B cell (primary cell): Measurements from ENCODE around the gene EFCAB13. TPM values are rescaled to one million over a fixed set of nuclear protein-coding genes. Genes with fewer than 3 reads are reported as not detected.

Experiments used
- ATAC-seq: fragments of 200-7000 bp; cut with Tn5 transposase; one replicate; pipeline ENCODE4 v1.10.0; 2021; ENCODE audit warnings: low read depth, mild to moderate bottlenecking, moderate number of reproducible peaks, moderate library complexity
- CTCF ChIA-PET: fragments of 350-600 bp; sonication (Branson Sonifier 250); formaldehyde crosslinking; loops from one replicate; lab custom pipeline; 2021; ENCODE audit warnings: antibody characterized with exemption, inconsistent platforms; lab: Charles Lee
- POLR2A ChIA-PET: fragments of 350-600 bp; sonication (Branson Sonifier 250); formaldehyde crosslinking; loops from one replicate; lab custom pipeline; 2021; ENCODE audit warnings: antibody characterized with exemption; lab: Charles Lee
- DNase-seq: peaks from one replicate; pipeline ENCODE4 v3.0.0; 2013
- H2AFZ ChIP-seq: 2 replicates; pipeline ENCODE4 v1.6.1; 2012; ENCODE audit warnings: mild to moderate bottlenecking, low read depth, low read length; ENCODE audit not compliant: insufficient read depth, poor library complexity, severe bottlenecking
- H3K27ac ChIP-seq, 2 donors: 1 replicate in 1 of 2; 2 replicates in 1 of 2; pipeline ENCODE4 v1.5.1; 2012 to 2013; ENCODE audit warnings: low read length in 2 of 2, mild to moderate bottlenecking in 2 of 2, moderate library complexity in 1 of 2
- H3K27me3 ChIP-seq, 4 experiments: fragments of 200-600 bp in 1 of 4; sonication (generic) in 1 of 4; replicated peaks in 1 of 4; 1 replicate in 2 of 4; 2 replicates in 2 of 4; pipeline versions ENCODE4 v1.6.1 to v1.7.0; 2013 to 2016; ENCODE audit warnings: low read length in 3 of 4, mild to moderate bottlenecking in 2 of 4, mixed read lengths in 1 of 4, moderate library complexity in 1 of 4; ENCODE audit not compliant: insufficient read depth in 4 of 4, control insufficient read depth in 3 of 4; ENCODE audit errors: control extremely low read depth in 1 of 4
- H3K36me3 ChIP-seq, 2 experiments: replicated peaks in 1 of 2; 1 replicate in 1 of 2; 2 replicates in 1 of 2; pipeline versions ENCODE4 v1.6.1 to v1.7.1; 2013; ENCODE audit warnings: low read length in 1 of 2; ENCODE audit not compliant: insufficient read depth in 2 of 2, control insufficient read depth in 1 of 2; ENCODE audit errors: control extremely low read depth in 1 of 2, extremely low read depth in 1 of 2
- H3K4me1 ChIP-seq, 2 donors: fragments of 200-600 bp in 1 of 2; sonication (generic) in 1 of 2; 1 replicate in 1 of 2; 2 replicates in 1 of 2; pipeline versions ENCODE4 v1.5.1 to v1.6.1; 2013 to 2017; ENCODE audit warnings: low read length in 2 of 2; ENCODE audit not compliant: control insufficient read depth in 2 of 2, insufficient read depth in 2 of 2
- H3K4me2 ChIP-seq: replicated peaks from 2 replicates; pipeline ENCODE3; 2012; ENCODE audit warnings: mild to moderate bottlenecking, low read depth, low read length; ENCODE audit not compliant: poor library complexity, severe bottlenecking
- H3K4me3 ChIP-seq, 5 experiments: fragments of 200-600 bp in 1 of 5; sonication (generic) in 1 of 5; 1 replicate in 3 of 5; 2 replicates in 2 of 5; pipeline versions ENCODE4 v1.5.1 to v1.7.0; 2011 to 2016; ENCODE audit warnings: low read length in 4 of 5, mild to moderate bottlenecking in 4 of 5, low read depth in 2 of 5, control low read depth in 1 of 5, moderate library complexity in 1 of 5; ENCODE audit not compliant: insufficient read depth in 1 of 5; ENCODE audit errors: control extremely low read depth in 1 of 5, extremely low read depth in 1 of 5
- H3K79me2 ChIP-seq: fragments of 200-600 bp; sonication (generic); one replicate; pipeline ENCODE4 v1.6.0; 2016; ENCODE audit warnings: low read length; ENCODE audit not compliant: control insufficient read depth, insufficient read depth
- H3K9ac ChIP-seq: fragments of 200-600 bp; sonication (generic); 2 replicates; pipeline ENCODE4 v1.6.1; 2017; ENCODE audit warnings: mild to moderate bottlenecking, low read length, moderate library complexity
- H3K9me3 ChIP-seq, 3 donors: one replicate each; pipeline versions ENCODE4 v1.6.1 to v1.7.1; 2013; ENCODE audit warnings: low read length in 2 of 3; ENCODE audit not compliant: control insufficient read depth in 2 of 3, insufficient read depth in 1 of 3; ENCODE audit errors: control extremely low read depth in 1 of 3
- H4K20me1 ChIP-seq: 2 replicates; pipeline ENCODE4 v1.6.0; 2012; ENCODE audit warnings: mild to moderate bottlenecking, low read length; ENCODE audit not compliant: insufficient read depth, control insufficient read depth, poor library complexity, severe bottlenecking
- H3K27ac Mint-ChIP-seq: one replicate; pipeline ENCODE4 v1.8.0; 2021; ENCODE audit warnings: mixed read lengths
- H3K27me3 Mint-ChIP-seq: one replicate; pipeline ENCODE4 v1.8.0; 2021; ENCODE audit warnings: mixed read lengths
- H3K4me1 Mint-ChIP-seq: one replicate; pipeline ENCODE4 v1.8.0; 2021; ENCODE audit warnings: mixed read lengths
- H3K4me3 Mint-ChIP-seq: one replicate; pipeline ENCODE4 v1.8.0; 2021; ENCODE audit warnings: mixed read lengths
- H3K9me3 Mint-ChIP-seq: one replicate; pipeline ENCODE4 v1.8.0; 2022; ENCODE audit warnings: mixed read lengths; ENCODE audit not compliant: insufficient read depth
- CTCF ChIP-seq: fragments of 200-600 bp; IDR thresholded peaks from one replicate; pipeline ENCODE4 v1.8.0; 2022; ENCODE audit warnings: antibody characterized with exemption, mild to moderate bottlenecking
- EZH2 ChIP-seq: IDR thresholded peaks from 2 replicates; pipeline ENCODE4 v1.6.1; 2012; ENCODE audit warnings: borderline replicate concordance, low read depth, mild to moderate bottlenecking, moderate library complexity, low read length; ENCODE audit not compliant: insufficient read depth, poor library complexity, severe bottlenecking
- WGBS: methylation state at CpG from one replicate; pipeline ENCODE4 v1.1.5; 2013; ENCODE audit warnings: missing lambda C conversion rate; ENCODE audit not compliant: insufficient coverage; 5-methylcytosine and 5-hydroxymethylcytosine counted together
- intact Hi-C: fragments of 100-400 bp; cut with micrococcal nuclease; formaldehyde crosslinking; loops from one replicate; pipeline ENCODE4 v1.10.0; 2022
- polyA plus RNA-seq: library from polyadenylated mRNA; depleted of rRNA; stranded (reverse); fragments of >200 nt; gene quantifications from 2 replicates; pipeline ENCODE4 v1.2.3, GENCODE V29; 2012
- total RNA-seq, 2 donors: library from RNA; stranded (reverse); fragments of 120-200 nt in 1 of 2; gene quantifications; 1 replicate in 1 of 2; 2 replicates in 1 of 2; pipeline versions ENCODE4 v1.2.3 to v1.2.4, GENCODE V29; 2013 to 2022

EFCAB13 gene
- total and polyA plus RNA-seq, 2 donors (not counting 1 experiment from before 2014, with no cell fraction given), result 5.4 to 86.5 TPM

DNA sequence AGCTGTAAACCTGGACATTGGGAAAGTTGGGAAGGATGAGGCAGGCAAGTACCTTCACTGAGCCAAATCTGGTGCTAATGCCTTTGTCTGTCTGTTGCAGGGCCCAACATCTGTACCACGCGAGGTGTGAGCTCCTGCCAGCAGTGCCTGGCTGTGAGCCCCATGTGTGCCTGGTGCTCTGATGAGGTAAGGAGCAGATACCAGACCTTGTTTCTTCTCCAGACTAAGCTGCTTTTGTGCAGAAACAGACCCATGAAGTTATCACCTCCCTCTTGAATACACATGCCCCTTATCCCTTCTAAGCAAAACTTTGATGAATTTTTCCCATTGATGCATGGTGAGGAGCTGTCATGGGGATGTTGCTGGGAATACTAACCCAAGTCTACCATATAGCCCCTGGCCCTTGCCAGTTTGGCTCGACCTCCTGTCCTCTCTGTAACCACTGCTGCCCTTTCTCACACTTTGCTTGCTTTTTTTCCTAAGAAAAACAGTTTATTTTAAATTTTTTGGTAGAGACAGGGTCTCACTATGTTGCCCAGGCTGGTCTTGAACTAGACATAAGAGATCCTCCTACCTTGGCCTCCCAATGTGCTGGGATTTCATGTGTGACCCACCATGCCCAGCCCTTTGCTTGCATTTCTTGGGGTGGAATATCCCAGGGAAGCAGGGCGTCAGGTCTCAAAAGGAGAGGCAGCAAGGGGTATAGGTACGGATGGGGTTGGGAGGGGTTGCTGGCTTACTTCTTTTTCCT lies 49.3 kb upstream of the EFCAB13 start:
- Histone ChIP-seq H3K4me2 (no peak overlapping the region), H3K36me3 (no peaks in the 10 kb centered on the region), H3K4me1 (peaks cover 38 to 55% of the 10 kb centered on the region in 2 donors), H3K27ac (no peak overlapping the region), H4K20me1 (no peaks in the 10 kb centered on the region), H2AFZ (no peak overlapping the region), H3K27me3 (no peaks in the 10 kb centered on the region), H3K4me3 (no peak overlapping the region), H3K9me3 (no peaks in the 10 kb centered on the region), H3K9ac (no peak overlapping the region), H3K79me2 (no peaks in the 10 kb centered on the region)
- Mint-ChIP-seq H3K27me3 (no peaks in the 10 kb centered on the region), H3K4me1 (peaks cover 65% of the 10 kb centered on the region), H3K9me3 (peaks cover 5% of the 10 kb centered on the region), H3K27ac (no peak overlapping the region), H3K4me3 (no peak overlapping the region)
- DNase-seq (no peak), ATAC-seq (no peak)
- intact Hi-C loops, result loop anchor here (5.0 kb wide), 1 partner anchor 43 kb away; no protein-coding TSS in a partner anchor
- 98% methylated on average over 4 of the region's 5 CpGs for WGBS
- ChIA-PET CTCF (no interaction called here), POLR2A (no interaction called here)
- no peak for TF ChIP-seq CTCF

- no peaks in the 10 kb centered on the region for H3K79me2 ChIP-seq
- DNase-seq (no peak), ATAC-seq (no peak)
- Mint-ChIP-seq H3K4me1 (peaks cover 71% of the 10 kb centered on the region), H3K4me3 (no peak overlapping the region), H3K27ac (peak overlapping the region; percentile 32), H3K27me3 (no peaks in the 10 kb centered on the region), H3K9me3 (no peaks in the 10 kb centered on the region)
- H3K9ac ChIP-seq, result no peak overlapping the region
- ChIA-PET POLR2A (interaction anchor here (0.6 kb wide), 1 partner anchor 208 kb away, joined by 4 read pairs; no protein-coding TSS in a partner anchor), CTCF (interaction anchor here (0.9 kb wide), 1 partner anchor 40 kb away, joined by 3 read pairs; no protein-coding TSS in a partner anchor)
- H3K27me3 ChIP-seq, result no peaks in the 10 kb centered on the region
- peak overlapping the region; percentile 9 for H3K4me2 ChIP-seq
- 94% methylated on average over 6 of the region's 13 CpGs for WGBS
- H4K20me1 ChIP-seq, result no peaks in the 10 kb centered on the region
- no peak overlapping the region for H3K4me3 ChIP-seq
- peaks cover 45 to 65% of the 10 kb centered on the region in 2 donors for H3K4me1 ChIP-seq
- no peaks in the 10 kb centered on the region for H3K36me3 ChIP-seq
- H3K9me3 ChIP-seq, result no peaks in the 10 kb centered on the region
- no peak for TF ChIP-seq CTCF
- TF ChIP-seq EZH2, result no peak
- no peak overlapping the region for H2AFZ ChIP-seq
- intact Hi-C loops, result loop anchor here (5.0 kb wide), 1 partner anchor 42 kb away; no protein-coding TSS in a partner anchor
- H3K27ac ChIP-seq, result no peak overlapping the region
Measured at GRCh38 chr17:47275245-47275984, 48.3 kb upstream of the EFCAB13 start.
